Astrocyte of the hippocampus (primary cell): ENCODE results near the gene SMPDL3B.

Source experiments
- DNase-seq: peaks from one replicate; pipeline ENCODE4 v3.0.0; 2011; ENCODE audit warnings: low read depth, low spot score

Gene SMPDL3B

GRCh38 chr1:27940297-27940696 is 5.5 kb downstream of the SMPDL3B start:
- DNase-seq, result peak; percentile 14

DNA sequence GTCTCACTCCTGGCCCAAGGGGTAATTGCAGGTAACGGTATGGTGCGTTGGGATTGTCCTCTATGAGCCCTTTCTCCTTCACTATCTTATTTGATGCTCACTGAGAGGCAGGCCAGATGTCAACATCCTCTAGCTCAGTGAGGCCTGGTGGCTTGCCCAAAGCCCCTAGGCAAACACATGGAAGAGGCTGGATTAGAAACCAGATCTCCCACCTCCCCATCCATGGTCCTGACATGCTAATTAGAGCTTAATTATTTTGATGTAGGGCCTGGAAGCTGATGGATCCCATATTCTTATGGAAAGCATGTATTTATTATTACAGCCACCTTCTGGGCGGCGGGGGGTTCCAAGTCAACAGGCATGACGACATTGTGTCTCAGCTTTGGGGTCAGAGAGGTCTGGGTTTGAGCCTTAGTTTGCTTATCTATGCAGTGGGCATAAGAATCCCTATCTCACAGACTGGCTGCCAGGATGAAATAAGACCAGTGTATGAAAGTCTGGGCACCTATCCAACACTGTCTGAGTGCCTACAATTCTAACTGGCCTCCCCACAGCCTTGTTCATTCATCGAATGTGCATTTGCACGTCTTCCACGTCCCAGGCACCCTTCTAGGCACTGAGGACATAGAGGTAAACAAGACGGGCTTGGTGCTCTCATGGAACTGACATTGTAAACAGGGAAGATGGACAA is 6.2 kb downstream of the SMPDL3B start:
- DNase-seq, result no peak

GRCh38 chr1:27941671-27942540 is 7.1 kb downstream of the SMPDL3B start:
- DNase-seq, result no peak

DNA sequence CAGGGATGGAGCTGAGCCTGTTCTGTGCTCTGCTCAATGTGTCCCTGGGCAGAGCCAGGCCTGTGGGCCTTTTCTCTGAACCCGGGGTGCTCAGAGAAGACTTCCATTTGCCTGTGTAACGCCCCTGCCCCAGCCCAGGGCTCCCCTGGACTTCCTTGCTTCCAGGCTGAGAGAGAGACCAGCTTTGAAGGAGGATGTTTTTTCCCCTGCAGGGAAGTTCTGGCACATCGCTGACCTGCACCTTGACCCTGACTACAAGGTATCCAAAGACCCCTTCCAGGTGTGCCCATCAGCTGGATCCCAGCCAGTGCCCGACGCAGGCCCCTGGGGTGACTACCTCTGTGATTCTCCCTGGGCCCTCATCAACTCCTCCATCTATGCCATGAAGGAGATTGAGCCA is 10.2 kb downstream of the SMPDL3B start:
- no peak for DNase-seq

GRCh38 chr1:27949027-27949426 is 14.2 kb downstream of the SMPDL3B start:
- DNase-seq, result no peak

- no peak for DNase-seq
Measured at GRCh38 chr1:27951396-27951795, 16.6 kb downstream of the SMPDL3B start.

DNA sequence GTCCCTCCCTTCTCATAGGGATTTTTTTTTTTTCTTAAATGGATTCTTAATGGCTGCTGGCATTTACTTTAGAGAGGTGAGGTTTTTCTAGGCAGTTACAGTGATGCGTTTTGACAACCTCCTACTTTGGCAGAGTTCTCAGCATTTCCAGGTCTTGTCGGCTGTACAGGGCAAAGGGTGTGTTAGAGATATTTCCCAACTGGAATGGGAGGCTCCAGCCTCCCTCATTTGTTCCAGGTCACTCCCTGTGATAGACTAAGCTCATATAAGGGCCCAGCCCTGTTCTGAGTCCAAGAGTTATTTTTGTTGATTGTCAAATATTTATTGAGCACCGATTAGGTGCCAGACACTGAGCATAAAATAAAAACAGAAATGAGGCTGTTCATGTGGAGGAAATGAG is 17.3 kb downstream of the SMPDL3B start:
- DNase-seq, result no peak

DNA sequence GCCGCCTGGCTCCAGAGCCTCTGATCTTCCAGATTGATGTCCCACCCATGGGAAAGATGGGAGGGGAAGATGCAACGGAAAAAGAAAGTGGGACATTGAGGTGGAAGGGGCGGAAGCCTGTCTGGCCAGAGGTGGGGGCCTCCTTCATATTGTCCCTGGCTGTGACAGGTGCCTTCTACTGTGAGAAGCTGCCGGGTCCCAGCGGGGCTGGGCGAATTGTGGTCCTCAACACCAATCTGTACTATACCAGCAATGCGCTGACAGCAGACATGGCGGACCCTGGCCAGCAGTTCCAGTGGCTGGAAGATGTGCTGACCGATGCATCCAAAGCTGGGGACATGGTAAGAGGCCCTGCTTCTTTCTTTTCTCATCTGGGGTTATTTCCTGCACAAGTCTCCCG is 19.4 kb downstream of the SMPDL3B start:
- no peak for DNase-seq

GRCh38 chr1:27955076-27955475 is 20.3 kb downstream of the SMPDL3B start:
- DNase-seq, result no peak

GRCh38 chr1:27956761-27957160 is 22.0 kb downstream of the SMPDL3B start:
- no peak for DNase-seq

GRCh38 chr1:27957655-27958054 is 22.9 kb downstream of the SMPDL3B start:
- DNase-seq, result no peak

- DNase-seq, result no peak
Measured at GRCh38 chr1:27958513-27958912, 23.7 kb downstream of the SMPDL3B start.

DNA sequence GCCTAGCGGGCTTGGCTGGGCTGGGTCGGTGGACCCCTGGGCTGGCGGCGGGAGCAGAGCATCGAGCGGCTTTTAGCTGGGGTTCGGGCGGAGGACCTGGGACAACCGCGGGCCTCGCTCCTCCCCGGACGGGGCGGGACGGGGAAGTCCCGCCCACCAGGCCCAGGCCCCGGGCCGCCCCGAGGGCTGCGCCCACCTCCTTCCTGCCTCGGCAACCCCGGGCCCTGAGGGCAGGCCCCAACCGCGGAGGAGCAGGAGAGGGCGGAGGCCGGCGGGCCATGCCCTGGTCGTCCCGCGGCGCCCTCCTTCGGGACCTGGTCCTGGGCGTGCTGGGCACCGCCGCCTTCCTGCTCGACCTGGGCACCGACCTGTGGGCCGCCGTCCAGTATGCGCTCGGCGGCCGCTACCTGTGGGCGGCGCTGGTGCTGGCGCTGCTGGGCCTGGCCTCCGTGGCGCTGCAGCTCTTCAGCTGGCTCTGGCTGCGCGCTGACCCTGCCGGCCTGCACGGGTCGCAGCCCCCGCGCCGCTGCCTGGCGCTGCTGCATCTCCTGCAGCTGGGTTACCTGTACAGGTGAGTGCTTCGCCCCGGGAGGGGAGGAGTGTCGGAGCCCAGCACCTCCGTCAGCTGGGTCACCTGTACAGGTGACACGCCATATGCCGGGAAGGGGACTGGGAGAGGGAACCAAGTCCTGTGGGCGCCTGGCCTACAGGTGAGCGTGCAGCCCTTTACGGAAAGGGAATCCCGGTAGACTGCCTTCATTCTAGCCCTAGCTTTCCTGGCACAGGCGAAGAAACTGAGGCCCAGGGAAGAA is 25.2 kb downstream of the SMPDL3B start, which contains the start of gene XKR8:
XKR8 (plus strand) TSS at position 182 of the 812 bp plus-strand sequence; CDS start at position 279, 97 bp downstream.
- DNase-seq, result peak; percentile 93

GRCh38 chr1:27960762-27961645 is 26.2 kb downstream of the SMPDL3B start:
- peak; percentile 52 for DNase-seq

DNA sequence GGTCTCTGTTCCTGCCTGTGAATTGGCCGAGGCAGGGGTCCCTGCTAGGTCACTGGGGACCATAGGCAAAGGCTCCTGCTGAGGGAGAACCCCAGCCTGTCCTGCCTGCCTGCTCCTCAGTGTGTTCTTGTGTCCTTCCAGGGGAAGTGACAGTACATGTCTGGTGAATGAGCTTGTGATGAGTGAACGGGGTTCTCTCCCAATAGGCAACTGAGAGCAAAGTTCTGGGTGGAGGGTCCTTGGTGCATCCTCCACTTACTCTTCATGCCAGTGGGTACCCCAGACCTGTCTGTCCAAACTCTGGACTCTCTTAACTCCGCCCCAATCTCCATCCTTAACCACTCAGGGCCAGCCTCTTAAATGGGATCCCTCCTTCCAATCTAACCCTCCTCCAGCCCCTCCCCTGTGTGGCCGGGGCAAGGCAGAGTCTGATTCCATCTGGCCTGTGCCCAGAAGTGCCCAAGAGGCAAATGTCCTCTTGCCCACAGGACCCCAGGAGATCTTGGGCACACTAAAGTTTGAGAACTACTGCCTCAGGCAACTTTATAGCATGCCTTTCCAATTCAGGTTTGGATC is 26.9 kb downstream of the SMPDL3B start:
- DNase-seq, result peak; percentile 18

DNA sequence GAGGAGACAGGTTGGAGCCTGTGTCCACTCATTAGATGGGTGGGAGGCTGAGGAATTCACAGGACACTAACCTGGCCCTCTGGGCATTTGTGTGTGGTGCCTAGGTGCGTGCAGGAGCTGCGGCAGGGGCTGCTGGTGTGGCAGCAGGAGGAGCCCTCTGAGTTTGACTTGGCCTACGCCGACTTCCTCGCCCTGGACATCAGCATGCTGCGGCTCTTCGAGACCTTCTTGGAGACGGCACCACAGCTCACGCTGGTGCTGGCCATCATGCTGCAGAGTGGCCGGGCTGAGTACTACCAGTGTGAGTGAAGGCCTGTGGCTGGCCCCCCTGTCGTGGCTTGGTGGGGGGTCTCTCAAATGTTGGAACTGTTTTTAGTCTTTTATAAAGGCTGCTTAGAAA is 28.6 kb downstream of the SMPDL3B start:
- DNase-seq, result no peak

DNA sequence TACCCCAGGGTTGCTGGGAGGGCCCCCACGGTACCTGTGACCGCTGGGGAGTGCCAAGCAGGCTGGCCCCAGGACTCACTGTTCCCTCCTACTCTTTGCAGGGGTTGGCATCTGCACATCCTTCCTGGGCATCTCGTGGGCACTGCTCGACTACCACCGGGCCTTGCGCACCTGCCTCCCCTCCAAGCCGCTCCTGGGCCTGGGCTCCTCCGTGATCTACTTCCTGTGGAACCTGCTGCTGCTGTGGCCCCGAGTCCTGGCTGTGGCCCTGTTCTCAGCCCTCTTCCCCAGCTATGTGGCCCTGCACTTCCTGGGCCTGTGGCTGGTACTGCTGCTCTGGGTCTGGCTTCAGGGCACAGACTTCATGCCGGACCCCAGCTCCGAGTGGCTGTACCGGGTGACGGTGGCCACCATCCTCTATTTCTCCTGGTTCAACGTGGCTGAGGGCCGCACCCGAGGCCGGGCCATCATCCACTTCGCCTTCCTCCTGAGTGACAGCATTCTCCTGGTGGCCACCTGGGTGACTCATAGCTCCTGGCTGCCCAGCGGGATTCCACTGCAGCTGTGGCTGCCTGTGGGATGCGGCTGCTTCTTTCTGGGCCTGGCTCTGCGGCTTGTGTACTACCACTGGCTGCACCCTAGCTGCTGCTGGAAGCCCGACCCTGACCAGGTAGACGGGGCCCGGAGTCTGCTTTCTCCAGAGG is 31.8 kb downstream of the SMPDL3B start:
- DNase-seq, result peak; percentile 57

- DNase-seq, result no peak
Measured at GRCh38 chr1:27967106-27967883, 32.5 kb downstream of the SMPDL3B start.

GRCh38 chr1:27967884-27968466 is 33.2 kb downstream of the SMPDL3B start:
- DNase-seq, result no peak
